Ovary (tissue), 9 donors: ENCODE measurements around the gene CSTPP1. TPM values are rescaled to one million over a fixed set of nuclear protein-coding genes. Genes with fewer than 3 reads are reported as not detected.

Source experiments
- DNase-seq, 5 donors: peaks; one replicate each; pipeline ENCODE4 v3.0.0-alpha.2; 2019 to 2020
- H3K27ac ChIP-seq, 2 donors: fragments of 200-600 bp; one replicate each; pipeline versions ENCODE4 v1.5.1 to v1.8.0; 2019 to 2022
- H3K27me3 ChIP-seq: fragments of 200-600 bp; one replicate; pipeline ENCODE4 v1.8.0; 2022
- H3K36me3 ChIP-seq: fragments of 200-600 bp; sonication (generic); one replicate; pipeline ENCODE4 v1.5.1; 2019
- H3K4me1 ChIP-seq: one replicate; pipeline ENCODE4 v1.8.1; 2013; ENCODE audit warnings: mild to moderate bottlenecking, moderate library complexity; ENCODE audit not compliant: insufficient read depth
- H3K4me3 ChIP-seq: fragments of 200-600 bp; sonication (generic); one replicate; pipeline ENCODE4 v1.5.1; 2017
- H3K9me3 ChIP-seq, 2 donors: fragments of 200-600 bp in 1 of 2; sonication (generic) in 1 of 2; one replicate each; pipeline versions ENCODE4 v1.5.1 to v1.8.1; 2013 to 2019; ENCODE audit warnings: mild to moderate bottlenecking in 1 of 2, moderate library complexity in 1 of 2
- CTCF ChIP-seq, 3 donors: fragments of 450-650 bp in 2 of 3; fragments of 200-600 bp in 1 of 3; IDR thresholded peaks; one replicate each; pipeline versions ENCODE4 v1.5.1 to v1.8.0; 2016 to 2022; ENCODE audit warnings: antibody characterized with exemption in 3 of 3, mild to moderate bottlenecking in 1 of 3
- EP300 ChIP-seq: sonication (generic); formaldehyde crosslinking; IDR thresholded peaks from one replicate; pipeline ENCODE4 v1.6.1; 2017; ENCODE audit warnings: antibody characterized with exemption
- POLR2A ChIP-seq: fragments of 450-650 bp; IDR thresholded peaks from one replicate; pipeline ENCODE4 v1.6.1; 2017; ENCODE audit warnings: antibody characterized with exemption, mild to moderate bottlenecking, moderate library complexity
- WGBS, 3 donors: extraction: QIAGEN DNeasy Blood & Tissue Kit in 1 of 3; methylation state at CpG; one replicate each; pipeline versions ENCODE4 v1.1.5 to v1.1.7; 2013 to 2017; 5-methylcytosine and 5-hydroxymethylcytosine counted together
- intact Hi-C, 4 donors: fragments of 100-400 bp; cut with DNase I; formaldehyde crosslinking; loops; one replicate each; pipeline versions ENCODE4 v1.11.0 to v1.15.1; 2022 to 2023
- polyA plus RNA-seq, 2 donors: library from polyadenylated mRNA; stranded (reverse); fragments of 200-250 nt in 1 of 2; fragments of 350-450 nt in 1 of 2; fragmentation: Illumina TruSeq in 1 of 2; extraction: RNeasy Lipid Tissue Mini Kit (QIAGEN cat#74804) in 1 of 2; gene quantifications; one replicate each; pipeline ENCODE4 v1.2.3, GENCODE V29; 2013 to 2014
- total RNA-seq, 7 donors: library from RNA; depleted of rRNA in 2 of 7; stranded (reverse); fragments of >200 nt in 2 of 7; fragmentation: NEBNext Ultra II Directional in 3 of 7; extraction: Animal tissue kit (Norgen Biotek cat#: 25700) in 3 of 7; gene quantifications; one replicate each; pipeline versions ENCODE4 v1.1.0 to v1.2.4, GENCODE V29; 2016 to 2023
- donor health status: DM: no; HTN: no; CAD: no; lungs with moderate emphysema.
- donor health status: DM: no; HTN: no; CAD: no.
- donor health status: Bipolar disorder and iron deficiency.
- donor health status: DM: yes; HTN: yes; CAD: no.
- donor health status: DM: no; HTN: no; CAD: no.
- donor health status: DM: yes; HTN: yes; CAD: no.

The CSTPP1 gene
- total and polyA plus RNA-seq, 9 donors, result 20.3 to 42.6 (median 25.6) TPM

- no peak for DNase-seq
- Histone ChIP-seq H3K27me3 (no peaks in the 10 kb centered on the region), H3K9me3 (no peaks in the 10 kb centered on the region), H3K27ac (no peak overlapping the region), H3K4me3 (no peak overlapping the region), H3K4me1 (no peaks in the 10 kb centered on the region), H3K36me3 (no peaks in the 10 kb centered on the region)
- WGBS, 3 donors, result 53 to 69% (median 59%) methylated on average over 2 of the region's 2 CpGs
- TF ChIP-seq POLR2A, result no peak
- TF ChIP-seq CTCF (IDR thresholded peaks at IDR 0.05), result no peak
- no peak for TF ChIP-seq EP300
- intact Hi-C loops, result no loop called here
Observed at GRCh38 chr11:47123094-47123493, 186.5 kb downstream of the CSTPP1 start.

GRCh38 chr11:47124675-47125074, 188.1 kb downstream of the CSTPP1 start:
- no peaks in the 10 kb centered on the region for H3K27me3 ChIP-seq
- WGBS, 3 donors, result 80 to 85% (median 84%) methylated on average over 1 of the region's 1 CpG
- no peaks in the 10 kb centered on the region for H3K4me1 ChIP-seq
- TF ChIP-seq EP300 (no peak), POLR2A (no peak), CTCF (IDR thresholded peaks at IDR 0.05) (no peak)
- DNase-seq, result no peak
- H3K9me3 ChIP-seq, result no peaks in the 10 kb centered on the region
- H3K27ac ChIP-seq, result no peak overlapping the region
- no peak overlapping the region for H3K4me3 ChIP-seq
- H3K36me3 ChIP-seq, result no peaks in the 10 kb centered on the region
- intact Hi-C loops, result no loop called here

GRCh38 chr11:47125083-47125482, 188.5 kb downstream of the CSTPP1 start:
- H3K4me3 ChIP-seq, result no peak overlapping the region
- H3K27me3 ChIP-seq, result no peaks in the 10 kb centered on the region
- no peak for DNase-seq
- H3K4me1 ChIP-seq, result no peaks in the 10 kb centered on the region
- no peak overlapping the region for H3K27ac ChIP-seq
- WGBS, 3 donors, result 85 to 90% (median 90%) methylated on average over 7 of the region's 7 CpGs
- TF ChIP-seq CTCF (IDR thresholded peaks at IDR 0.05) (no peak), POLR2A (no peak)
- intact Hi-C loops, result no loop called here
- no peaks in the 10 kb centered on the region for H3K9me3 ChIP-seq
- no peaks in the 10 kb centered on the region for H3K36me3 ChIP-seq

- TF ChIP-seq EP300 (no peak), CTCF (IDR thresholded peaks at IDR 0.05) (no peak), POLR2A (no peak)
- Histone ChIP-seq H3K27me3 (no peaks in the 10 kb centered on the region), H3K4me1 (no peaks in the 10 kb centered on the region), H3K36me3 (no peaks in the 10 kb centered on the region), H3K27ac (no peak overlapping the region), H3K9me3 (no peaks in the 10 kb centered on the region), H3K4me3 (no peak overlapping the region)
- WGBS, 3 donors, result 67 to 74% (median 69%) methylated on average over 2 of the region's 2 CpGs
- no peak for DNase-seq
- intact Hi-C loops, result no loop called here
Observed at GRCh38 chr11:47127213-47127612, 190.7 kb downstream of the CSTPP1 start.

- Histone ChIP-seq H3K9me3 (no peaks in the 10 kb centered on the region), H3K27ac (no peak overlapping the region), H3K36me3 (no peaks in the 10 kb centered on the region), H3K4me3 (no peak overlapping the region), H3K27me3 (no peaks in the 10 kb centered on the region), H3K4me1 (no peaks in the 10 kb centered on the region)
- intact Hi-C loops, result no loop called here
- whole genome bisulfite sequencing, 3 donors, result 76 to 83% (median 76%) methylated on average over 3 of the region's 3 CpGs
- TF ChIP-seq EP300, result no peak
- no peak for TF ChIP-seq CTCF (IDR thresholded peaks at IDR 0.05)
- TF ChIP-seq POLR2A, result no peak
- DNase-seq, result no peak
Observed at GRCh38 chr11:47130543-47130942, 194.0 kb downstream of the CSTPP1 start.
